Suppressor macrophage treated with lipopolysaccharide for 1 hour (primary cell): ENCODE results near the gene CALD1.

ENCODE experiments used
- DNase-seq, 3 donors: peaks; one replicate each; pipeline ENCODE4 v3.0.0-alpha.2; 2020 to 2022

The CALD1 gene

DNA sequence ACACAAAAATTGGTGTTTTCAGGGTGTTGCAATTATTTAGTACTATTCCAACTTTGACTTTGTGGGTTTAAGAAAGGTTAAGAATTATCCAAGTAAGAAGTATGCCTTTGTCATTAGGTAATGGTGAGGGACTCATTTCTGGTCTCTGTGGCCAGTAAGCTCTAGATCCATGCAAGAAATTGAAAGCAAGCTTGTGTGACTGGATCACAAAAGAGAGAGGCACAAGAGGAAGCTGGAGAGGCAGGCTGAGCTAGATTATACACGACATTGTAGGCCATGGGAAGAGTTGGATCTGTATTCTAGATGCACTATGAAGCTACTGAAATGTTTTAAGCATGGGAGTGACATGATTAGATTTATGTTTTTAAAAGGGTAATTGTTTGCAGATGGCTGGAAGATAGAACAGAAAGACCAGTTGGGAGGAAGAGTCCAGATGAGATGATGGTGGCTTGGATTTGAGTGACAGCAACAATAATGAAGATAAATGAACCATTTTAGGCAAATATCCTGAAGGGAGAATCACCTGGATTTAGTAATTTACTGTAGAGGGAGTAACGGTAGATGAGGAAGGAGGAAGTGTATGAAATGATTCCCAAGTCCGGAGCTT, 50.0 kb downstream of the CALD1 start:
- no peak for DNase-seq

DNA sequence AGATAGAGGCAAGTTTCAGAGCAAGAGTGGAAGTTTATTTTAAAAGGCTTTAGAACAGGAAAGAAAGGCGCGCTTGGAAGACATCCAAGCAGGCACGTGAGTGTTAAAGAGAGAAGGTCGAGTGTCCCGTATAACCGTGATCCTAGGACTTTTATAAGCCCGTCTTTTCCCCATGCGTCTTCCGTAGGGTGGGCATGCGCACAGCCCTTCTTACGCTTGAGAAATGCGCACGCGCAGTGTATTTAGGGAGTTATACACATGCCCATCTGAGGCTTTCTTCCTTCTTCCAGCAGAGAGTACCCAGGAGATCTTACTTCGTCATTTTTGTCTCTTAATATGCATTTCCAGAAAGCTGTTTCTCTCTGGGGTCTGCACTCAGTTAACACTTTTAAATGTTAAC, 52.4 kb downstream of the CALD1 start:
- DNase-seq, result peak in 2 of 3 donors; percentile 50 to 60

DNA sequence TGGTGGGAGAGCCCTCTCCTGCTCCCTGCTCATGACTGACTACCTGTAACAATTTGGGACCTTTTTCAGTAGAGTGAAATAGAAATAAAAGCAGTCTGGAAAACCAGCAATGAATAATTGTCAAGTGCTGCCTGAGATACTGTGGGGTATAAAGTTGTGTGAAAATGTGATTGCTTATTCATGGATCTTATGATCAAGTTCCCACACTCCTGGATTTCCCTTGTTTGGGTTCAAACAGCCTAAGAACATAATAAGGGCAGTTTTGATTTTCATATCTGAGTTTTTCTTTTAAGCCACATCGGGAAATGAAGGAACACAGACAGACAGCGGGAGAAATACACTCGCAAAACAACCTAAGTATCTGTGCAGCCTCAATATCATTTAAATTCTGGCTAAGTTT, 52.9 kb downstream of the CALD1 start:
- DNase-seq, result no peak

DNA sequence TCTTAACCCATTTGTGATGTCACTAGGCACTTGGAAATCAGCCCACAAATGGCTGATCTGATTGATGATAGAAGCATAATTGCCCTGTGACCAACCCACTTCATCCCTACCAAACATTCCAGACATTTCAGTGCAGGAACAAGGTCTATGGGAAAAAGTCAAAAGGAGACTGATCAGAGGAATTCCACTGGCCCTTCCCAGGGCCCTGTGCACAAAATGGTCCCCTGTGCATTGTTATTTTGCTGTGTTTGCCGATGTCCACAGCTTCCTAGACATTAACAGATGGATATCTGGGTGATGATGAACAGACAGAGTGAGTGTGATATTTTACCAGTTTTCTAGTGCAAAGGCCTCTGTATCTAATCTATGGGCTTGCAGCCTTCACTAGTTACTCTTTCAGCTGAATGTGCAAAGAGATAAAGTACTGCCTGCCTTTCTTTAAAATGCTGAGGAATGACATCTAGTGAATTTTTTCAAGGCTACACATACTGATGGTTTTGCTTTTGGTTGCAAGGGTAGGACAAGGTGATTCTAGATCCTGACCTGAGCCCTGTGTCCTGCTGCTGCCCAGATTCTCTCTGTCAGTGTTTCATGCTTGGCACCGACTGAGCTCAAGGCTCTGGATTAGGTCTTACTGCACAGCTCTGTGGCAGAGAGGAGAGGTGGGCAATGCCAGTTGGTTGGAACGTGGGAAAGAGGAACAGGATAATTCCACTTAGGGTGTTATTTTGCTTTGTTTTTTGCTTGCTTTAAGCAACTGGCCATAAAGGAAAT, 55.4 kb downstream of the CALD1 start:
- no peak for DNase-seq

DNA sequence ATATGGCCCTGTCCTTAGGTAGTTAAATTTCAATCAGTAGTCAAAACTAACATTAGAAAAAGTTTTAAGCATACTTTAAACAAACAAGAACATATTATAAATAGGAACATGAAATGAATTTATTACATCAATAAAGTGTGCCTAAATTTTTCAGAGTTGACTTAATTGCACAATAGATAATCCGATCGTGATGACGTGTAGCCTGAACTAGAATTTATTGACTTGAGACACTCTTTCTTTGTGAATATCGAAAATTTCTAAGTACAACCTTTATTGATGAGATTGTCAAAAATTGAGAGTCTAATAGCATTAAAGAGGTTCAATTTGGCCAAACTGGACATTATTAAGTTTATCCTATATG, 56.0 kb downstream of the CALD1 start:
- no peak for DNase-seq

DNA sequence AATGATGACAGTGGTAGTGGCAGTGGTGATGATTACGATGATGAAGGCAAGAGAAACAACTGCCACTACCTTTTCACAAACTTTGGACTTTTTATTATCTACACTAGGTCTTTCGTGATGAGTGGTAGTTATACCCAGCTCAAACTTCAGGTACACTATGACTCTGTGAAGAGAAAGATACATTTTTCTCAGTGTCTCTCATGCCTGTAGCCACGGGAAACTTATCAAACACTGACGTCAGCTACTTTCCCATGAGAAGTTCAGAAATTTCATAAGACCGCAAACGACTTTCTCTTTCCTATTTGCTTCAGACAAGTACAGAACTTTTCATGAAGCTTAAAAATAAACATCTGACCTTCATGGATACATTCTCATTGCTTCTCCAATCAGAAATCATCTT, 57.0 kb downstream of the CALD1 start:
- DNase-seq, result no peak

DNA sequence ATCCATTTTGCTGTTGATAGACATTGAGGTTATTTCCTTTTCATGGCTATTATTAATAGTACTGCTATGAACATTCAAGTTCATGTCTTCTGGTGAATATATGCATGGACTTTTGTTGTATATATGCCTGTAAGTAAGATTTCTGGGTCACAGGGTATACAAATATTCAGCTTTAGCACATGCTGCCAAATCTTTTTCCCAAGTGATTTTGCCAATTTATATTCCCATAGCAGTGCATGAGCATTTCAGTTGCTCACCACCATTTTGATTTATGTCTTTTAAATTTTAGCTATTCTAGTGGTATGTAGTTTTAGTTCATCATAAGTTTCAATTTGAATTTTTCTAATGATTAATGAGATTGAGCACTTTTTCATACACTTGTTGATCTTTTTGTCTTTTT, 59.9 kb downstream of the CALD1 start:
- no peak for DNase-seq

DNA sequence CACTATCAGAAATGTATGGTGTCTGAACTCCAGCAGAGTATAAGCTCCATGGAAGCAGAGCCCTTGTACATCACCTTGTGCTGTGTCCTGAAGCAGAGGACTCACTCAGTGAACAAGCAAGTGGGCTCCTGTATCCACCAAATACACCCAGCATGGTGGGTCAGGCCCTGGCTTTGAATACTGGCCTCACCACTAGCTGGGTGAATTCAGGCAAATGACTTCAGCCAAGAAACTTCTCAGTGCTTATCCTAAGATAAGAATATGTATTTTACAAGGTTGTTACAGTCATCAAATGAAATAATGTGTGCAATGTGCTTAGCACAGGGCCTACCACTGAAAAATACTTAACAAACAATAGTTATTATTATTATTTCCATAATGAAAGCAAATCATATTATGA, 62.6 kb downstream of the CALD1 start:
- DNase-seq, result no peak

DNA sequence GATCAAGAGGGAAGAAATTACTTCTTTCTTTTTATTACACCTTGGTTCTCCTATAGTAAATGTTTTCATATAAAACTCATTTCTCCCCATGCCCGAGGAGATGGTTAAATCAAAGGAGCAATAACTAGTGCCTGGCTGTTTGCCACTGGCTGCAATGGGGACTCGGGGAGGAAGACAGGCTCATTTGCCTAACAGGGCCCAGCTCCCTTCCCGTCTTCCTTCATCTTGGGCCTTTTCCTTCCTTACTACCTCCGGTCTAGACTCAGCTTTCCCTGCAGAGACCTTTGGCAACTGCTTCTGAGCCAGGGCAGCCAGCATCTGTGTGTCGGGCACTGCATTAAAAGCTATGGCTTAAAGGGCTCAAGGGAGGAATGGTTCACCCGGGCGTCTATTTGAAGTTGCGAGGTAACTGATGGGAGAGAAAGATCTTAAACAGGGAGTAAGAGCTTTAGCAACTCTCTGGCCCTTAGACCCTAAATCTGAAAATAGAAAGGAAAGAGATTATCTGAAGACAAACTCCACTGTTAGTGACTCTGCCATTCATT, 63.5 kb downstream of the CALD1 start:
- DNase-seq, result no peak

DNA sequence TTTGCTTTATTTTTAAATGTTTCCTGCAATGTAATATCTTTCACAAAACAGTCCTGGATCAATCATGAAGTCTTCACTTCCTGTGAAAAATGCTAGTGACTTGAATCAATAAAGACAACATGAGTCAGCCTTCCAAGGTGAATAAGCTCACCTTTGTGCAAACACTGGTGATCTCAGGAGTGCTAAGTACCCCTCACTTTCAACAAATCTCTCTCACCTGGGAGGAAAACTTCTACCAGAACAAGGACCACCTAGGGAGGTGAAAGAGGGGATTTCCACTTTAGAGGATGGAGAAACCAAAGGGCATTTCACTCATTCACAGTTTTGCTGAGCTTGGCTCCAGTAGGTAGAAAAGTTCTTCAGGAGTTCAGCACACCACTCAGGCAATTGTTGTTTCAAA, 64.8 kb downstream of the CALD1 start:
- no peak for DNase-seq

DNA sequence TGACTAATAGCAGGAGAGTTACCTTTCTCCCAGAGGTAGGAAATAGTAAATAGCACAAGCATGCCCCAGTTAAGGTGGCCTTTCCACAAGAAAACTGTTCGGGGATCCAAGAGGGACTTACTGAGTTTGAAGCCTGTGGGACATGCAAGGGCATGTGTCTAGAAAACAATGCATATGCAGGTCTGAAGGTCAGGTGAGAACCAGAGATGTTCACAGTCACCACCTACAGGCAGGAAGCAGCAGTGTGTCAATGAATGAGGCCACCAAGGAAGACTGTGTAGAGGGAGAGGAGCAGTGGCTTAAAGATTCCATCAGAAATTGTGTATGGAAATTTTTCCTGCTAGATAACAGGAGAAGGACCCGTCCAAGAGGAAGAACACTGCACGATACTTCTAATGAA, 66.0 kb downstream of the CALD1 start:
- DNase-seq, result no peak

DNA sequence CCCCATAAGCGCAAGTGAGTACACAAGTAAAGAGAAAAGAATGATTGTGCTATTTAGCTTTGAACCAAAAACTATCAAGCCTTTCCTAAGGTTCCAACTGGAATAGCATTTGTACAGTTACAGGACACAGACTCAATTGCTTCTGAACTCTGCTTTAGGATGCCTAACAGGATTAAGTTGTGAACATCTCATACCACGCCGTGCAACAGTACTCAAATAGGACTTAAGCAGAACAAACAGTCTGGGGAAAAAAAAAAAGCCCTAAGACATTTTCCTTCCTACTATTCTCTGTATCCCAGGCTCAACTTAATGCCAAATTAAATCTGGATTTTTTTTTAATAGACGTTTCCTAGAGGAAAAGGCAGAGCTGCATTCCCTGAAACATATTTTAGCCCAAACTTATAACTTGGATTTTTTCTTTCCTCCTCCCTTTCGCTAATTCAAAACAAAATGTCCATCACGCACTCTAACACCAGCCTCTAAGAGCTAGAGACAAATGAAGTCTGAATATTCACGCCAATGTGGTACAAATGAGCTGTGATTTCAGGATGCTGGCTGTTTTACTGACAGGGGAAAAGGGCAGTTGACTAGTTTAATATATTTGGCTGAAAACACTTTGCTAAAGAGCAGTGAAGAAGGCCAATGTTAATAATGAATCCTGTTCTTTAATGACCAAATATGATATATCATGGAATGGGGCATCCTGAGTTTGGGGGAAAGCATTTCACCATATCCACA, 68.6 kb downstream of the CALD1 start:
- no peak for DNase-seq

DNA sequence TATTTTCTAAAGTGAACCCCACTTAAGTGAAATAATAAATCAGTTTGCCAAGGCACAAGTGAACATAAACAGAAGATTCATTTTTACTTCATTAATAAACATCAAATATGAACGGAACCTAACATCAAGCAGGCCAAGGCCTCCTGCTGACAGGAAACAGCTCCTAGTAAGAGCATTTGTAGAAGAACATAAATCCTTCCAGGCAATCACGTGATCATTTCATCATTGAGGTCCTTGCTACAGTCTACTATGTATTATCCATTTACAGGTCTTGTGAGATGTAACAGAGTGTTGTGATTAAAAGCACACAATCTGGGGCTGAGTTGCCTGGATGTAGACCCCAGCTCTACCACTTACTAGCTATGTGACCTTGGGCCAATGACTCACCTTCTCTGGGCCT, 70.6 kb downstream of the CALD1 start:
- no peak for DNase-seq

DNA sequence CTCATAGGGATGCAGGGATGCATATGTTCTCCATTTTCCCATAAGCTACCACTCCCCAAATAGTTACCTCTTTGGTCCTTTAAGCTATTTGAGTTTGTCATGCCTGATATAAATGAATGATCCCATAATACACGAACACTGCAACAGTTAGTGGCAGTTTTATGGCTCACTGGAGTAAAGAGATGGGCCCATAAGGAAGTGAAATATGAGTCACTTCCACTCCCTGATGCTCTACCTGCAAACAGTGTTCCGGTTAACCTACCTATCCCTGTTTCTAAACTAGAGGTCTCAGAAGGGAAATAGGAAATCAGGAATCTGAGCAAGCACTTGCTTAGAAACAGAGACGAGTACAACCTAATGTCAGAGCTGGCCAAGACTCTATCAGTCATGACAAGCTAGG, 71.7 kb downstream of the CALD1 start:
- DNase-seq, result no peak

DNA sequence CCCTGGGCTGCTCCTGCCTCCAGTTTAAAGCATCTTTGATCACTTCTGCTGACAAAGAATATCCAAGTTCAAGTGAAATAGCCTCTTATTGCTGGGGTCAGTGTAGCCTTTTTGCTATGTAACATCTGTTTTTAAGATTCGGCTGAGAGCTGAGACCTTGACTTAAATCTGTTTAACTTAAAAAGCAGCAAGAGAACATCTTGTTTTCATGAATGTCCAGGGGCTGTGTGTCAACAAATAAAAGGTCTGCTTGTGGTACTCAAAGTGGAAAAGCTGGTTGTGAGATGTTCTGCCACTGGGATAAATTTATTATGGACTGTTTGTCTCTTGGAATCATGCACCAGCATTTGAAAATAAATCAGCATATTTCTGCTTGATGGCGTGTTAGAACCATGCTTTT, 73.2 kb downstream of the CALD1 start:
- no peak for DNase-seq

DNA sequence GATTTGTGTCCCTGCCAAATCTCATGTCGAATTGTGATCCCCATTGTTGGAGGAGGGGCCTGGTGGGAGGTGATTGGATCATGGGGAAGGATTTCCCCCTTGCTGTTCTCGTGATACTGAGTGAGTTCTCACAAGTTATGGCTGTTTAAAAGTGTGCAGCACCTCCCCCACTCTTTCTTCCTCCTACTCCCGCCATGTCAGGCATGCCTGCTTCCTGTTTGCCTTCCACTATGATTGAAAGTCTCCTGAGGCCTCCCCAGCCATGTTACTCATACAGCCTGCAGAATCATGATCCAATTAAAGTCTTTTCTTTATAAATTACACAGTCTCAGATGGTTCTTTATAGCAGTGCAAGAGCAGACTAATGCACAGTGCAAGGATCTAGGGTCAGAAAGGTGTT, 75.4 kb downstream of the CALD1 start:
- peak in 2 of 3 donors; percentile 15 to 23 for DNase-seq

DNA sequence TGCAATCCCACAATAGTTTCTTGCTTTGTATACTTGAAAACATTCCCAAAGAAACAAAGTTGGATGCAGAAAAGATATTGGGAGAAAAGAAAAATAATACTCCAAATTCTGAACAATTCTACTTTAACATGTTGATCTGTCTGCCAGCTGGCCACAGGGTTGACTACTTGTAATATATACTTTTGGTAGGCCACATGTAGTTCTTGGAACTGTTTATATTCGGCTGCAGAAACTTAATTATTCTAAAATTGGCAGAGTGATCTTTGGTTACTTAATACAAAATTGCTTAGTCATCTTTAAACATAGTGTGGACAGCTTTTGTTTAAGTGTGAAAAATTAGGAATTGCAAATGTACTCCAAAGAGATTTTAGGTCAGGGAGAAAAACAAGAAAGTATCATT, 76.0 kb downstream of the CALD1 start:
- DNase-seq, result no peak

DNA sequence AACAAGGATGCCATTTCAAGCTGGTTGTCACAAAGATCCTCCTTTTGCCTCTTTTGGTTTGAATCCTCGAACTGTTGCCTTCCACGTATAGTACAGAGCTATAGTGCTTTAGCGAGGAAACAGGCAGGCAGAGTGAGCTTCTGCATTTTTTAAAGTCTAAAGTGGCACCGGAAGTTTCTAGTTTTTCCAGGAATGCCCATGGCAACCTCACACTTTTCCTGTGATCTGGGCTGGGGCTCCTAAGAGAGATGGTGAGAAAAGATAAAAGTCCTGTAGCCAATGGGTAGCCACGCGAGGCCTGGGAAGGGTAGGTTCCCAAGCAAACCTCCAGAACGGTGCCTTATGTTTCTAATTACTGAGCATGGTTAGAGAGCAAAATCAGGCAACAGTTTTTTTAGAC, 76.7 kb downstream of the CALD1 start:
- DNase-seq, result no peak

DNA sequence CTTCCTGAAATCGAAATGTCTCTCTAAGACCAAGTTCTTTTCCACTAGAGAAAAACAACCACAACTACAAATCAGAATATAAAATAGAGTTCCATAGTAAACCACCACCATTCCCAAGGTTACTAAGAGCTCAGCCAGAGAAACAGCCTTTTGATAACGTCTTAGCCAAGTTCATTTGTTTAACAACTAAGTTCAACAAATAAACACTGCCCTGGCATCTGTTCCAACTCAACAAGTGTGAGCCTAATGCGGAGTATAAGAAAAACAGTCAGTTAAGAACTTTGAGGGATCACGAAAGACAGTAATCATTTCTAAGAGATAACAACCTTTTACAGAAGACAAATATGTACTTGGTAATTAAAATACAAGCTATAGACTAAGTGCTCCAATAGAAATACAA, 77.3 kb downstream of the CALD1 start:
- no peak for DNase-seq

DNA sequence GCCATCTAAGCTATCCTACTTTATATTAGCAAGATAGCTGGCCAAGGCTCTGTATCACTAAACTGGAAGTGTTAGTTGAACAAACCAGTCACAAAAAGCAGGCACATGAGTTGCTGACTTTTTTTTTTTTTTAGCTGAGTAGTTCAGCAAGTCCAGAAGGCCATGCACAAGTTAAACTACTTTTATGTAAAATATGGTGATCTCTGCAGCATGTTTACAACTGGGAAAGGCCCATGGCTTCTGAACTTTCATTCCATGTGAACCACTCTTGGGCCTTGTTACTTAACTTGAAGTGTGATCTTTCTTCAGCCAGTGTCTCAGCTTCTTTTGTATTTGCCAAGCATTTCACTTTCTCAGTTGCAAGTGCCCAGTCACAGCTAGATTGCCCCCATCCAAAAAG, 78.5 kb downstream of the CALD1 start:
- DNase-seq, result no peak

DNA sequence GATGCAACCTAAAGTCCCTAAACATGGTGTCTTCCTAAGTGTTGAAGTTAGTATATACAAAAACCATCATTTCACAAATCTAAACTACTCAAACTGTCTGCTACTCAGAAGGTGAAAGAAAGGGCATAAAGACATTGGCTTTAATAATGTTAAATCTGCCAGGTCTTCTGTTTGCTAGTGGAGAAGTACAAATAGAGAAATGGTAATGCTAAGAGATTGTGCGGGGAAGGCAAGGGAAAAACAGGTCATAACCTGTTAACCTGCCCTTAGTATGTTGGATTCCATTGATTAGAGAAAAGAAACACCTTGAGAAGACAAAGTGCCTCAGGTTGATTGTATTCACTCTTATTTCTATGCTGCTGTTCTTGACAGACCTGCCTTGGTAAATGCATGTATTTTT, 80.3 kb downstream of the CALD1 start:
- no peak for DNase-seq

DNA sequence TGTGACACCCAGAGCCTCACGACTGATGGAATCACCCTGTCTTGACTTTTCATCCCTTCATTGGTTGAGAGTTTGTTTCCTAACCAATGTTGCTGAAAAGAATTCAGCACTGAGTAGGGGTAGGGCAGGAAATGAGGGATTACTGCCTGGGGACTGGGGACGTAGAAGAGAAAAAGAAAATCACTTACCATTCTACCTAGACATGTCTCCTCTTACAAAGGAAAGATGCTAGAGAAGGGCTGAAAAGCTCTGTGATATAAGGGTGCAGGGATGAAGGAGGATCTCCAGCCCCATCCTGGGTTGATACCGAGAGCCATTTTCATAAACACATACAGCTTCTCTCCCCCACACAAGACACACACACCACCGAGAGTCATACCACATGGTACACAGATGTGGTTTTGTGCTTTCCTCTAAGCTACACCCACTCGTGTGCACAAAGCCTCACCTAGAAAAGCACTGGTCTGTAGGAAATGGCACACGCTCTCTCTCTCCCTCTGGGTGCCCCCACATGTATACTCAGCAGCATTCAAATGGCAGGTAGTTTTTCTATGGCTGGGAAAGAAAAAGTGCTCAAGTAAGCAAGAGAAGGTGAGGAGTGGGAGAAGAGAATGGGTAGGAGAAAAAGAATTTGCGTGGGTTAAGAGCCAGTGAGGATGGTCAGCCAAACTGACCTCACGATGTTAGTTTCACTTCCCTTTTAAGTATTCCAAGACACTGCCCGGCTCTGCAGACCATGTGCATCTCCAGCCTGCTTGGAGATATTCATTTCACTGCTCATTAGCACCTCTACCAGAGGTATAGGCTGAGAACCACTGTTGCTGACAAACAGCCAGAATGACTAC, 85.8 kb downstream of the CALD1 start:
- peak; percentile 36 to 63 (median 44) for DNase-seq

DNA sequence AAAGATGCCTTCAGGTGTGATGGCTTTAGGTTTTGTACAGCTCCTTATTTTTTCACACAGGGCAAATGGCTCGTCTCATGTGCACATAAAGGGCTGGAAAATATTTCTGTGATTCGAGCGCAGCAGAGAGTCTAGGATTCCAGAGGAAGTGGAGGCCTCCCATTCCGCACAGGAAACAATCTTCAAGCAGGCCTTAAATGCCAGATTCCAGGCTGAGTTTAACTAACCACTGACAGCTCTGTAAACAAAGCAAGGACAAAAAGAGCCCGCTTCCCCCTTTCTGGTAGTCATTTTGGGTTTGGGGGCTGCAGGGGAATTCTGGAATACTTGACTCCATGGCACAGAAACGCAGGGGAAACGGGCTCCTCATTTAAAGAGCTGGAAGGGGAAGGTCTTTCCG, 87.2 kb downstream of the CALD1 start:
- no peak for DNase-seq
